SIG-M5 treated with dmso at 0.1 percent for 504 hours (cell line): ENCODE data around the gene DQX1.
"Not testable (repeated sequence)": the region's sequence is repeated elsewhere in the genome, so short reads cannot be mapped to it uniquely, and the experiment has no call there.

Source experiments
- DNase-seq: peaks from one replicate; lab custom pipeline; 2025; ENCODE audit not compliant: unreplicated experiment; lab: John Stamatoyannopoulos, UW

The DQX1 gene

GRCh38 chr2:74470742-74471141 is 55.3 kb downstream of the DQX1 start:
- DNase-seq = not testable (repeated sequence)
